NCI-H345 treated with DMSO at 0.1 percent for 48 hours (cell line): Measurements from ENCODE around the gene CLCN4.

Experiments
- DNase-seq: peaks from one replicate; lab custom pipeline; 2025; ENCODE audit not compliant: unreplicated experiment; lab: John Stamatoyannopoulos, UW

Gene CLCN4

DNA sequence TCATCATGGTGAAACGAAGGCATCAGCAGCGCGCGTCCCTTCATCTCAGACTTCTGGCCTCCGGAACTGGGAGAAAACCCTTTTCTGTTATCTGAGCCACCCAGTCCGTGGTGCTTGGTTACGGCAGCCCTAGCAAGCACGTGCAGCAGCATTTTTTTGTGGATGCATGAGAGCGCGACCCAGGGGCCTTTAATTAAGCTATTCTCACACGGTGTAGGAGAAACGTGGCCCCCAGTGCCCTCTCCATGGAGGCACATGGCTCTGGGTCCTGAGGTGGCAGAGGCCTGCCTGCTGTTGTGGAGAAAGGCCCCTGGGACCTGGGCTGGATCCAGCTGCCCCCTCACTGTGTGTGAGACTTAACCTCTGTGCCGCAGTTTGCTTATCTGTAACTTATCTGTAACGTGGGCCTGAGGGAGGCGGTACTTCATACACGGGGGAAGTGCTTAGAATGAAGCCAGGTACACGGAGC, 9.5 kb downstream of the CLCN4 start:
- no peak for DNase-seq

DNA sequence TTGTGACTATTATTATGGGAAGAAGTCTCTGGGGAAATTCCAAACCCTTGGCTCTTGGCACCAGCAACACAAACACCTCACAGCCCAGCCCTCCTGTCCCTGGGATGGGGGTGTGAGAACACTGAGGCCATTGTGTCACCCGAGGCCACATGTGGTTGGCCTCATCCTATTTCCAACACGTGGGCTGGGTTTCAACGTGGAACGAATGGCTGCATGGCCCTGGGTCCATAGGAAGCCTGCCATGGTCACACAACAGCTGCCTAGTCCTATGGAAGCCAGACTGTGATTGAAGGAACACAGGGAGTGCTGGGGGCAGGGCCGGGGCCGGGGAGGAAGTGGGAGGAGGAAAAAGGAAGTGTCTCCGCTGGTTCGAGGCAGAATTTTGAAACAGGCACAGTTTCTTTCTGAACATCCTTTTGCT, 10.0 kb downstream of the CLCN4 start:
- DNase-seq, result no peak

DNA sequence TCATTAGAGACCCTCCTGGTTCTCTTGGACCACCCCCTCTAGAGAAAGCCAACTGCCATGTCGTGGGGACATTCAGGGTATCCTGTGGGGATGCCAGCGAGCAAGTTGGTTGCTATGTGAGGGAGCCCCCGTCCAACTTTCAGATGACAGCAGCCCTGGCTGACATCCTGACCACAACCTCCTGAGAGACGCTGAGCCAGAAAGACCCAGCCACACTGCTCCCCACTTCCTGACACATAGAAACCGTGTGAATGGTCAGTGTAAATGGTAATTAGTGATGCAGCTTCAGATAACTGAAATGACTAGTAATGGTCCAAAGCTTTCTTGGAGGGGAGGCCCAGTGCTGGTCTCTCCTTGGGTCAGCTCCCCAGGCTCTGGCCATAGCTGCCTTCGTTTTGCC, 10.8 kb downstream of the CLCN4 start:
- DNase-seq, result no peak

DNA sequence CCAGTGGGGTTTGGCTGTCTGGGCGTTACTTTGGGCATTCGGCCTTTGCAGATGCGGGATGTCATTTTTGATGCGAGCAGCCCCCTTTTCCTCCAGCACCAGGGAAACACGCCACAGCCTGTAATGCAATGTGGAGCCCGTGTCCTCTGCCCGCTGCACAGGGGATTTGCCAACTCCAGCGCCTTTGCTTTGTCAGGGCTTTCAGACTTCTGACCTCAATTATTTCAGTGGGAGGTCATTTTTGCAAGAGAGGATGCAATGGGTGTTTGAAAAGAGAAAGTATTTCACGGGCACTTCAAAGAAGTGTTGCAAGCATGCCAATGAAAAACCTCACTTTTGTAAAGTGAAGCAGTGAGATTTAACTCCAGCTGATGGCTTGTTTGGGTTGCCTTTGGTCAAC, 11.5 kb downstream of the CLCN4 start:
- no peak for DNase-seq

DNA sequence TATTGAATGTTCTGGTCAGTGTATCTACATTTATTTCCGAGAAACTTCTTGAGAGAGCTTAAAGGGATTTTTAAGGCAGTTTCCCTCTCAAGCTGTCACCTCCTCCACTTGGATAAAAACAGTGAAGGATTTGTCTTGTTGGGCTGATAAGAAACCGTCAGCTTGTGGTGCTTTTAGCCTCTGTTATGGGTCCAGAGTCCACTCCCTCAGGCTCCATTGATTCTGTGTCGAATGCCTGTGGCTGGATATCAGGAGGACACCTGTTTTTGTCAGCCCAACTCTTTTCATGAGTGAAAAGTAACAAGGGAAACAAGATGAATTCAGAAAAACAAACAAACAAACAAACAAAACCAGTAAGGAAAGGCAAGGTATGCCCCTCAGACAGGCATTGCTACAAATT, 12.4 kb downstream of the CLCN4 start:
- DNase-seq, result no peak

DNA sequence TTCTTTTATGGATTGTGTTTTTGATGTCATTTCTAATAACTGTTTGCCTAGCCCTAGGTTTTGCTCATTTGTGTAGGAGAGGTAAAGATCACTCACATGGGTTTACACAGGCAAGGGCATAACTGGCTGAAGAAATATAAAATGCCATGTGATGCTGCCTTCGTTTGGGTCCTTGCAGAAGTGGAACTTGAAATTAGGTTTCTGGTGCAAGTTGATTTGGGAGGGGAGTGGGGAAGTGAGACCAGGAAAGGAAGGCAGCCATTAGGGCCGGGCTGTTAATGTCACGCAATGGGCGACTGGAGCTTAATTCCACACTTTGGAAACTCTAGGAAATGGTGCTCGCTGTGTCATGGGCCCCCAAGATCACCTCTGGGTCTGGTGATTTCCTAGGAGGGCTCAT, 14.5 kb downstream of the CLCN4 start:
- no peak for DNase-seq

DNA sequence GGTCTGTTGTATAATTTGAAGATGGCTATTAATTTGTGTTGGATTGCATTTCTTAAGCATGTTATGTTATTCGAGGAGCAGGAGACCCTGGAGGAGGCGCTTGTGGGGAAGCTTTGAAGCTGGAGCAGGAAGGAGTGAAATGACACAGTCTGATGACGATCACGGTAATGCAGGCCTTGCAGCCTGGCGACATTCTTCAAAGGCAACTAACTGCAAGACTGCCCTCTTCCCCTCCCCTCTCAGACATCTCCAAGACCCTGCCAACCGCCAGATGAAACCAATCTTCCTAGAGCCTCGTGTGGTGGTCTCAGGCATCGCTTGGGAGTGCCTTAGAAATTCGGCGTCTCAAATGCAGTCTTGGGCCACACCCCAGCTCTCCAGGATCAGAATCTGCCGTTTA, 16.1 kb downstream of the CLCN4 start:
- no peak for DNase-seq

DNA sequence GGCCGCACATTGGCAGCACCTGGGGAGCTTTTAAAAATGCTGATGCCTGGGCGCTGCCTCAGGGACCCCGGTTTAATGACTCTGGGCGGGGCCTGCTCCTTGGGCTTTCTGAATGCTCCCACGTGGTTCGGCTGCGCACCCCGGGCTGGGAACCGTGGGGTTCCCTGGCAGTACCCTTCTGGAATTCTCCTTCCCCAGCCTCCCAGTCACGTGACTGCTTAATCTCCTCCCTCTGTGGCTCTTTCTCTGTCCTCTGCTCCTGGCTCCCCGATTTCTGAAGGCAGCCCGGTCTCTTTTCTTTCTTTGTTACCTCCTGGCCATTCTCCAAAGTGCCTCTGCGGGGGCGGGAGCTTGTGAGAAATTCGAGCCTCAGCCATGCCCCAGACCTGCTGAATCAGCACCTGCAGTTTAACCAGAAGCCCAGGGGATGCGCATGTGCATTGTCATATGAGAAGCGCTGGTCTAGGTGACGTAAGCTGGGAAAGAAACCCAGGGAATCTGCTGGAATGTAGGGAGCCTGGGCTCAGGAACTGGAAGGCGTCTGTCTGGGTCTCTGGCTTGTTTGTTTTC, 16.6 kb downstream of the CLCN4 start:
- DNase-seq, result no peak

DNA sequence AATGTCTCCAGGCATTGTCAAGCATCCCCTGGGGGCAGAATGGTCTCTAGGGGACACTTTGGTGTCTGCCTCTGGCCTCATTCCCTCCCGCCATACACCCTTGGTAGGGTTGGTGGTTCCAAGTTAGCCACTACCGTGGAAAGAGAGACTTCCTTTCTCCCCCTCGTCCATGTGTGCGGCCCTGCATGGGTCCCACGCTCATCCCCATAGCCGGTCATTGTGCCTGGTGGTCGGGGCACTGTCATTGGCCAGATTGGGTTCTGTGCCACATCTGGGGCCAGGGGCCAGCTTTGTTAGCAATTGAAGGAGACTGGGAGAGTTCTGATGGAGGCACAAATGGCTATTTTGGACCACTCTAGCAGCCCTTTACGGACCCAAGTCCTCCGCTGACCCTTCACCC, 17.3 kb downstream of the CLCN4 start:
- DNase-seq, result no peak

DNA sequence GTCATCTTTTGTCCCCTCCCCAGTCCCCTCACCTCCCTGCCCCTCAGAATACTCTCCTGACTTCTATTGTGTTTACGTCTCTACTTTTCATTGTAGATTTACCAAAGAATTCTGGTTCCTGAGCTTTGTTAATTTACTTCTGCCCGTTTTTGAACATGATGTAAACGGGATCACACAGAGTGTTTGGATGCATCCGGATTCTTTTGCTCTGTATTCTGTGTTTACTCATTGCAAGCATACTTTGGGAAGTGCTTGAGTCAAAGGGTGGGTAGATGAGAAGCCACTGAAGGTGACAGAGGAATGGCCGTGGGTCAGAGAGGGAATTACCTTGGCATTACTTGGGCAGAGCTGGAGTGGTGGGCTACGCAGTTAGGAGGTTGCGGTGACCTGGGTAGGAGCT, 18.0 kb downstream of the CLCN4 start:
- DNase-seq, result no peak

DNA sequence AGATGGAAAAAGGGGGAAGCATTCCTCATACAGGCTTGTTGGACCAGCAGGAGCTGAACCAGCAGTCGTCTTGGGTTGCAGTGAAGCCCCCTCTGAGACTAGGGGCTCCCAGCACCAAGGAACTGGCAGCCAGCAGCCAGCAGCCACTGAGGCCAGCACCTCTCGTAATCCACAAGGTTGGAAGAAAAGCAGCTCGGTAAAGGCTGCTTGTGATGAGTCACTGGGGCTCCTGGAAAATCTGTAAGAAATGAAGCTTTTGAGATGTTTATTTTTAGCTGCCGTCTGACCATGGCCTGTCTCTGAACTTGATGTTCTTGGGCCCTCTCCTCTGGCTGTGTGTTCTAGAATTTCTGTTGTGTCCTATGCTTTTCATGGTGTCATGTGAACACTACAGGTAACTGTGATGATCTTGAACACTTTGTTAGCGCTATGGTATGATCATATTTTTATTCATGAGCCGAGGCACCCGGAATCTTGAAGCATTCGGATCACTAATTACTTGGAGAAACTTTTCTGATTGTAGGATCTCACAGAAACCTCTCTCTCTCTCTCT, 18.6 kb downstream of the CLCN4 start:
- DNase-seq, result no peak

DNA sequence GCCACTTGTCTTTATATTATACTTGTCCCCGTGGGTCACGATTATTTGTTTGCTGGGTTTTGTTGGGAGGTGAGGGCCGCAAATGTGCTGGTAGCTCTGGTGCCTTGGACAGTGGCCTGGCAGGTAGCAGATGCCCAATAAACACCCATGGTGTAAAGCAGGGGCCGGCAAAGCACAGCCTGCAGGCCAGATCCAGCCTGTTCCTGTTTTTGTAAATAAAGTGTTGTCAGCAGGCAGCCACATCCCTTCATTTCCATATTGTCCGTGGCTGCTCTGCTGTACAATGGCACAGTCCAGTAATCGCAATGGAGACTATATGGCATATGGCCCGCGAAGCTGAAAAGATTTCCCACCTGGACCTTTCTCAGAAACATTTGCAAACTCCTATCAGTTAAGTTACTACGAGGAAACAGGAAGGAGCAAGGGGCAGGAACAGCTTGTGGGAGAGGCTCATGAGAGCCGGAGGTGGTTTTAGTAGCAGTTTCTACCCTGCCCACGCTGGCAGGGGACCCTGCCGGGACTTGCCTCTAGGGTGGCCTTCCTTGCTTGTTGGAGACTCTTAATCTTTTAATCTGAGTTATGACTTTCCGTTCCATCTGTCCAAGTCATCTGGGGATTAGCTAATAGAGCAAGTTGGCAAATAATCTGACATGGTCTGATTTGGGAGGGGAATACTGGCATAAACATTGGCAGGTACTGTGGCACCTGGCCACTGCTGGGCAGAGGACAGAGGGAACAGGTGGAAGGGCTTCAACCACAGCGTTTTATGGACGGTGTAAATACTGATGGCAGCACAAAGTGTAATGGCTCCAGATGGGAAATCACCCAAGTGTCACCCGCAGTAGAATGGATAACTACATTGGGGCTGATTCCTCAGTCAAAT, 19.6 kb downstream of the CLCN4 start:
- DNase-seq, result no peak

DNA sequence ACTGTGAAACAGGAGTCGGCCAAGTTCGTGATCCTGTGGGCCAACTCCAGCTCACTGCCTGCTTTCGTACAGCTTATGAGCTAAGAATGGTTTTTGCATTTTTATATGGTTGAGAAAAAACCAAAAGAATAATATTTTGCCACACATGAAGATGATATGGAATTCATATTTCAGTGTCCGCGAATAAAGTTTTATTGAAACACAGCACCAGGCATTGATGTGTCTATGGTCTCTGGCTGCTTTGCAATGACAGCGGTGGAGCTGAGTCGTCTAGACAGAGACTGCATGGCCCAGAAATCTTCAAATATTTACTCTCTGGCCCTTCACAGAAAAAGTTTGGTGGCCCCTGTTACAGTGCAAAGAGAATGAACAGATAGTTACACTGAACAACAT, 20.2 kb downstream of the CLCN4 start:
- no peak for DNase-seq

DNA sequence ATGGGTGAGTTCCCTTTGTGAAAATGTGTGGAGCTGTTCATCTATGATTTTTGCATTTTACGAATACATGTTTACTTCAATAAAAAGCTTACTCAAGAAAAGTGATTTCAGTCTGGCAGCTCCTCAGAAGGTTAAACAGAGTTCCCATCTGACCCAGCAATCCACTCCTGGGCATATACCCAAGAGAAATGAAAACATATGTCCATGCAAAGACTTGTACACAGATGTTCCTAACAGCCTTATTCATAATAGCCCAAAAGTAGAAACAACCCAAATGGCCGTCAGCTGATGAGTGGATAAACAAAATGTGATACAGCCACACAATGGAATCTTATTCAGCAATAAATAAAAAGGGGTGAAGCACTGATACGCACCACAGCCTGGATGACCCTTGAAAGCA, 20.8 kb downstream of the CLCN4 start:
- no peak for DNase-seq

DNA sequence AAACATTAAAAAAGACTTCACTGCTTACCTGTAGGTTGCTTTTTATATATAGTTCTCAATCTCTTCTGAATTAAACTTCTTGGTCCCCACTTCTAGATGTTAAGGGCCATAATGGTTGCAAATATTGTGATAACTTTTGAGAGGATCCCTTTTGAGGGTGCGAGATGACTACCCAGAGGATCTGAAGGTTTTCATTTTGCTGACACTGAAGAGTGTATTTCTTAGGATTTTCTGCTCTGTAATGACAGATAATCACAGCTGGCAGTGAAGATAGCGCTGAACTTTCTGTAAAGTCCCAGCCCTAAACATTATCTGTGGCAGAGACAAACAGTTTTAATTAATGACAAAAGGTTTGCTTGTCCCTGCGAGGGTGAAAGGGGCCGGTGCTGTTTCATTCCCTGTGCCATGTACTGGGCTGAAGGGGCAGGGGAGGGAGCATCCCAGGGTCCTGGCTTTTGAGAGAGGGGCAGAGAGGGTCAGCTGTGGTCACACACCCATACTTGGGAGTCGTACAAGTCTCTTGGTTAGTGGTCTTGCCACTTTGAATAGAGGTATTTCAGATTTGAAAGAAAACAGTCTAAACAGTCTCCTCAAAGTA, 22.2 kb downstream of the CLCN4 start:
- DNase-seq, result no peak

DNA sequence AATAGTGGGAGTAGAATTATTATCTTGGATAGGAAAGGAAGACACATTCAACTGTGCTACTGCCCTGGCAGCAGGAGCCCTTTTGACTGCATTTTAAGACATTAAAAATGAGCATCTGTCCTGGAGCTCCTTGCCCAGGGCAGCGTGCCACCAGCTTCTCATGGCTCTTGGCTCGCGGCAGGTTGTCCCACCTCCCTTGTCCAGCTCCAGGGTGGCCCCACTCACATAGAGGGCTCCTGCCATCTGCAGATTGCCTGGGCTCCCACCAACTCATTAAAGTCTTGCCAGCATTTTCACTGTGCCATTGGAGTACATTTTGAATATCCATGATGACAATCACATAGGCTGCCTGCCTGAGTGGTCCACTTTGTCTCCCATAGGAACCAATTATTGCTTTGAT, 27.0 kb downstream of the CLCN4 start:
- no peak for DNase-seq

DNA sequence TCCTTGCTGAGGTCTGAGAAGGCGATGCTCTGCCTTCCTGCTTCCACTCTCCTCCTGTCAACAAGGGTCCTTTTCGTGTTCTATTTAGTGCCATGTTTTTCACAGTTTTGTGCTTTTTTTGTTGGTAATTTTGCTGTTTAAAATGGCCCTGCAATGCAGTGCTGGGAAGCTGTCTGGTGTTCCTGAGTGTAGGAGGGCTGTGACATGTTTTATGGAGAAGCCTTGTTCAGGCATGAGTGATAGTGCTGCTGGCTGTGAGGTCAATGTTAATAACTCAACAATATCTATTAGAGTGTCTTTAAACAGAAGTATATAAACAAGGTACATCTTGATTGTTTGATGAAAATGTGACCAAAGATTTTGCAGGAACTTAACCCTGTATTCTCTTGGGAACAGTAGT, 27.6 kb downstream of the CLCN4 start:
- no peak for DNase-seq

DNA sequence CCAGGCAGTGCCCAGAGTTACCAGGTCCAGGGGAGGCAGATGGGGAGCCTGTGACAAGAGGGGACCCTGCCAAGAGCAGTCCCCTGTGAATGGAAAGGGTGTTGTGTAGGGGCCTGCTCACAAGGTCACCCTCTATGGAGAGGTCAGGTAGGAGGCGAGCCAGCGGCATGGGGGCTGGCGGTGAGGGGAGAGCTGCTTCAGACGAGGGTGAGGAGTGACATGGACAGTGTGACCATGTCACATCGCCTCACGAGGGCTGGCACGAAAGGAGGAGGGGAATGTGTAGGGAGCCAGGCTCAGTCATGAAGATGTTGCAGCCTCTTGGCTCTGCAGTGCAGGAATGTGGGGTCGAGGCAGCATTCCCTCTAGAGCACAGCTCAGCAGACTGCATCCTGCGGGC, 29.6 kb downstream of the CLCN4 start:
- DNase-seq, result no peak

DNA sequence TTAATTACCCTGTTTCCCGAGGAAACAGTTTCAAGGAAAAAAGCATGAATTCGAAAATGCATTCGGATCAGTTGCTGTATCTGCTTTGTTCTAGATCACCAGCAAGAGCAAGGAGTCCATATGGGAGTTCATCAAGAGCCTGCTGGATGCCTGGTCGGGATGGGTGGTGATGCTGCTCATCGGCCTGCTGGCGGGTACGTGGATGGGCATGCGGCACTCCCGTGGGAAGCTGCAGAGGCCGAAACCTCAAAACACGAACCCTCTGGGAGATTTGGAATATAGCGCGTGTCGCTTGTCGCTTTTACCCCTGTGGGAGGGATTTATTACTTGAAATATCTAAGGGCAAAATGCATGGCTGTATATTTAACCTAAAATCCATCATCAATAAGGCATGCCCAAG, 30.6 kb downstream of the CLCN4 start:
- no peak for DNase-seq

DNA sequence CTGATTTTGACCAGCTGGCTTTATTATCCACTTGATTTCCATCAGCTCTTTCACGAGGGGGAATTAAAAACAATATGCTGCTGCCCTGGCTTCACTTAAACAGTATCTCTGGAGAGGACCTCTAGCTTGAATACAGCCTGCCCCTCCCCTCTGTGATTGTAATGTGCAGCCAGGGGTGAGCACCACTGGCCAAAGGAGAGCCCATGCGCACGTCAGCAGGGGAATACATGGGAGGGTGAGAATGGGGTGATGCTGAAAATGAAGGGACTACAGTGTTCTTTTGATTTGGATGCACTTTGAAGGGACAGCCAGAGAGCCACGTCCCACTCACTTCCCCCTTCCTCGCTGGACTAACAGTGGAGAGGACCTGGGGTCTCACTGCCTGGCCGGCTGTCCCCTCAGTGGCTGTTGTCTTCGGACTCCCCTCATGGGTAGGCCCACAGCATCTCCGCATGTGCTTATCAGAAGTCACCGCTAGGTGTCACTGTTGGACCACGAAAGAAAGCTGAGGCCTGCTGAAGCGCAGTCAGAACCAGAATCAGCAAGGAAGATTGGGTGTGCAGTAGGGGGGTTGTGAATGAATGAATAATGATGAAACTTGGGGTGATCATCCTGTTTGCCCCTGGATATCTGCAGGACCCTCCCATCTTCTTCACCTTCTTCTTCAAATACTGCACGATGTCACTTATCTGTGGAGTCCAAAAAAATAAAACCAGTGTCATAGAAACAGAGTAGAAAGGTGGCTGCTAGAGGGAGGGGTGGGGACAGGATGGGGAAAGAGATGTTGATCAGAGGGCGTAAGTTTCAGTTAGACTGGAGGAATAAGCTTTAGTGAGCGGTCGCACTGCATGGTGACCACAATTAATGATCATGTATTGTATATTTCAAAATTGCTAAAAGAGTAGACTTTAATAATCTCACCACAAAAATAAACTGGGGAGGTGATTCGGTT, 32.8 kb downstream of the CLCN4 start:
- peak; percentile 7 for DNase-seq

DNA sequence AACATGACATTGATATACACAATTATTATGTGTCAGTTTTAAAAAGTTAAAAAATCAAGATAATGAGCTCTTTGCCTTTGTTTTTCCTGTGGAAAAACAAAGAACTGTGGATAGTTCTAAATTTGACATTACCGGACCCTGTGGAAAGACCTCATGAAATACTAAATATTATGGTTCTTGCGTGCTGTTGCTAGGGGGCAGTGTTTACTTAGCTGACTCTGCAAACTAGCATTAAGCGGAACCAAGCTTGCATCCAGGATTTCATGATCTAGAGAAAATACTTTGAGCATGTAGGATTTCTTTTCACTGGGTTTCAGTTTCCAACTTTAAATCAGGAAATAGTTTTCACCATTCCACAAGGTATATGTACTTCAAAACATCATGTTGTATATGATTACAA, 33.6 kb downstream of the CLCN4 start:
- DNase-seq, result peak; percentile 1
